Left lobe of liver (tissue), 2 donors: ENCODE results near the gene PEX7. TPM values are rescaled to one million over a fixed set of nuclear protein-coding genes. Genes with fewer than 3 reads are reported as not detected.
"Not testable (repeated sequence)": the region's sequence is repeated elsewhere in the genome, so short reads cannot be mapped to it uniquely, and the experiment has no call there.

ENCODE experiments used
- ATAC-seq: fragments of 200-7000 bp; cut with Tn5 transposase; one replicate; pipeline ENCODE4 v1.9.1; 2020; ENCODE audit warnings: mild to moderate bottlenecking, moderate library complexity
- DNase-seq: peaks from one replicate; pipeline ENCODE4 v3.0.0-alpha.2; 2020; ENCODE audit warnings: low spot score
- total RNA-seq: library from RNA; stranded (reverse); gene quantifications from one replicate; pipeline ENCODE4 v1.2.1, GENCODE V29; 2021
- donor health status: DM: no; HTN: no; CAD: no; lungs with moderate emphysema.
- donor health status: DM: no; HTN: yes; CAD: no.

Gene PEX7
- total RNA-seq, 1 donor from 2014 or later: 5.6 TPM

DNA sequence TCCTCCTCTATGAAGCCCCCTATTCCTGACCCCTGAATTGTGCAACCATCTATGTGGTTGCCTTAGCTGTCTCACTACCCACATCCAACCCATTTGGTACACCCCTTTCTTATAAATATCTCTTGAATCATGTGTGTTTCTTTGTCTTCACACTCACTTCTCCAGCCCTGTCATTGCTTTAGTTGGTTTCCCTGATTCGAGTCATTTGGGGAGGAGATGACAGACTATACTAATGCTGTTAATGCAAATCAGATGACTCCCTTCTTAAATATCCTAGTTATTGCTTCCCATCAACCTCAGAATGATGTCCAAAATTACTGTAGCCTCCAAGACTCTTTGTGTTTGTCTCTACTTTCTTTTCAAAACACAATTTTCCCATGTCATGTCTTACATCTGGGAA is 122.7 kb downstream of the PEX7 start:
- ATAC-seq: no peak
- no peak for DNase-seq

- ATAC-seq (no peak), DNase-seq (no peak)
Measured at GRCh38 chr6:136945711-136946121, 123.3 kb downstream of the PEX7 start.

DNA sequence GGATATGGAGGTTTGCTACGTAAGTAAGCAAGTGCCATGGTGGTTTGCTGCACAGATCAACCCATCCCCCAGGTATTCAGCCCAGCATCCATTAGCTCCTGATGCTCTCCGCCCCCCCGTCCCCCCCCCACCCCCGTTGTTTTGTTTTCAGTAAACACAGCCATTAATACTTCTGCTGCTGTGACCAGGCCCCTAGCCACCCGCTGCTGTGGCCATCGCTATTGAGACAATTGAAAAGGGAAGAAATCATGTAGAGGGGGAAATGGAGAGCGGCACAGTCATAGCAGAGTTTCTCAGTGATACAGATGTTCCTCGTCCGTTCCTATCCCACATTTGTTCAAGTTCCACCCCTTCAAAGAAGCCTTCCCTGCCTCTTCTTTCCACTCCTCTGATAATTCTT is 124.6 kb downstream of the PEX7 start:
- ATAC-seq (no peak), DNase-seq (no peak)

- DNase-seq, ATAC-seq: not testable (repeated sequence)
Measured at GRCh38 chr6:136949957-136950356, 127.6 kb downstream of the PEX7 start.

GRCh38 chr6:136950436-136951126 is 128.2 kb downstream of the PEX7 start:
- ATAC-seq (no peak), DNase-seq (no peak)

- no peak for DNase-seq
- ATAC-seq: no peak
Measured at GRCh38 chr6:136952714-136953260, 130.4 kb downstream of the PEX7 start.

- DNase-seq (no peak), ATAC-seq (no peak)
Measured at GRCh38 chr6:136955123-136955522, 132.7 kb downstream of the PEX7 start.

DNA sequence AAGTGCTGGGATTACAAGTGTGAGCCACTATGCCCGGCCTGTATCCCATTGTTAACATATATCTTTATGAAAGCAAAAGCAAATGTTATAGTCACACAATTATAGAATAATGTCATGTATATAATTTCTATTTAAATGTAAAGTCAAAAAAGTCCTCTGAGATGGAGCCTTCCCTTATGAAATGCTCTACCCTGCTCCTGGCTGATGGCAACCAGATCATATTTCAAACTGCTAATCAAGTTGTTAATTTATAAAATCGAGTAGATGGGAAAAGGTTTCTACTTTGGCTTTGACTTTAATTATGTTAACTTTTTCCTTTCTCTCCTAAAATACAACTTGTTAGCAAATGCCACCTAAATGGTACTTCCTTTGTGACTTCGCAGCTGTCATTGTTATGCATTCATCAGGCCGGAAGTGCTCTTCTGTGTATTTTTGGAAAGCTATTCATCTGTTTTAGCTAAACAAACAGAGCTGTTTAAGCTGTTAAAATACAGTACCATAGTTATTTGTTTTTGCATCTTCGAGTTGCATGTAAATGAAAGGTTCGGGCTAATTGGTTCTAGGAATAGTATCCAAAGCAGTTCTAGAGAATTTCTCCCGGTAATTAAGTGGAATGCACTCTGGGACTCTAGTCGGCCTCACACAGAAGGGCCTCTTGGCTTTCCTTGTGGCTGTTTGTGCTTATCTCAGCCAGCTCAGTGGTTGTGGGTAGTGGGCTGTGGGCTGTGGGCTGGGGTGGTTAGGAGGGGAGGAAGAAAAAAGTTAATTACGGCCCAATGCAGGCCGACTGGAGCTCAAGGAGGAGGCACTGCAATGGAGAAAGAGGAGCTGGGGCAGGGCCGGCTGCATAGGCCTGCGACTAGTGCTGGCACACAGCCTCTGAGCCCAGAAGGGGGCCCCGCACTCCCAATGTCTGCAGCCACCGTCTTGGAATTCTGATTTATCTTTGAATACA is 134.5 kb downstream of the PEX7 start:
- ATAC-seq (no peak), DNase-seq (no peak)

DNA sequence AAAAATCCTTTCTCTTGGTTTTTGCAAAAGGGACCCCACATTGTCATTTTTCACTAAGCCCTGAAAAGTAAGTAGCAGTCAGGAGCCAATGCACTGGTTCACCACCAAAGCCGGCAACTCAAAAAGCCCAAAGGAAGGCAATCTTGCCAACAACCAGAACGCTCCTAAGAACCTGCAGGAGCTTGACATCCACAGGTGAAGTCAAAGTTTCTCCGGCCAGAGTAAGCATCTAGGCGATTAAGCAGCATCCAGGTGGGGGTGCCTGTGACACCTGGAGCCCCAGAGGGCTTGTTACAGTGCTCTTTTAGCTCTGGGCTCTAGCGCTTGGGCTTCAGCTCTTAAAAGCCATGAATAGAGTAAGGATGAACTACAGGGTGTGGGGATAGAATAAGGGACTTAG is 135.8 kb downstream of the PEX7 start:
- ATAC-seq: no peak
- no peak for DNase-seq

DNA sequence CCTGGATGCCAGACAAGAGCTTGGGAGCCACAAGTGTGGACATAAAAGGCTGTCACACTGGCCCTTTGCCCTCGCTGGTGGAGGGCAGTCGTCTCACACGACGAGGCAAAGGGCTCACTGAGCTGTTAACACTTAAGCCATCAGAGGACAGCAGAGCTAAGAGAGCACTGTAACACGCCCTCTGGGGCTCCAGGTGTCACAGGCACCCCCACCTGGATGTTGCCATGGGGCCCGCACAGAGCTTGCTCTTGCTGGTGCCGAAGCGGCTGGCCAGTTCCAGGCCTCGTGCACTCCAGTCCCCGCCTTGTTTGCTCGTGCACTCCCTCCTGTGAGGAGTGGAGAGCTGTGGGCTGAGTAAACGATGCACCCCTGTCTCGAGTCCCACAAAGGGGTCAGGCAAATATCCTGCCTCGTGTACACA is 137.1 kb downstream of the PEX7 start:
- peak; percentile 64 for ATAC-seq
- DNase-seq: no peak

DNA sequence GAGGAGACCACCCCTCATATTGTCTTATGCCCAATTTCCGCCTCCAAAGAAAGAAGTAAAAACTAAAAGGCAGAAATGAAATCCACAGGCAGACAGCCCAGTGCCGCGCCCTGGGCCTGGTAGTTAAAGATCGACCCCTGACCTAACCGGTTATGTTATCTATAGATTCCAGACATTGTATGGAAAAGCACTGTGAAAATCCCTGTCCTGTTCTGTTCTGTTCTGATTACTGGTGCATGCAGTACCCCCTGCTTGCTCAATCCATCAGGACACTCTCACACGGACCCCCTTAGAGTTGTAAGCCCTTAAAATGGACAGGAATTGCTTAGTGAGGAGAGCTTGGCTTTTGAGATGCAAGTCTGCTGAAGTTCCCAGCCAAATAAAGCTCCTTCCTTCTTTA is 137.5 kb downstream of the PEX7 start:
- DNase-seq, ATAC-seq: not testable (repeated sequence)

- no peak for ATAC-seq
- no peak for DNase-seq
Measured at GRCh38 chr6:136960781-136961180, 138.4 kb downstream of the PEX7 start.

DNA sequence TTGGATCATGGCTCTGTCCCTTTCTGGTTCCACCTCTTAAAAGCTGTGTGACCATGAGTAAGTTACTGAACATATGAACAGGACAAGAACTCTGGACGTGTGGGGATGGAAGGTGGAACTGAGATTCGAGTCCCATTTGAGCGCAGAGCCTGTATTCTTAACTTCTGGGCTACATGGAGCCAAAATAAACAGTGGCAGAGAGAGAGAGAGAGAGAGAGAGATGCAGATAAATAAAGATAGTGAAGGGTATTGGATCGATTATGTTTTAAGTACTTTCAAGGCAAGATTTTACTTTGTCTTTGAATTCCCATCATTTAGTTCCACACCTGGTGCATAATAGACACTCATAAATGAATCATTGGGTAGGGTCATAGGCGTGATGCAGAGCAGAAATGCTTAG is 139.5 kb downstream of the PEX7 start:
- no peak for DNase-seq
- ATAC-seq: peak; percentile 32

GRCh38 chr6:136962661-136963060 is 140.3 kb downstream of the PEX7 start:
- DNase-seq (no peak), ATAC-seq (no peak)

DNA sequence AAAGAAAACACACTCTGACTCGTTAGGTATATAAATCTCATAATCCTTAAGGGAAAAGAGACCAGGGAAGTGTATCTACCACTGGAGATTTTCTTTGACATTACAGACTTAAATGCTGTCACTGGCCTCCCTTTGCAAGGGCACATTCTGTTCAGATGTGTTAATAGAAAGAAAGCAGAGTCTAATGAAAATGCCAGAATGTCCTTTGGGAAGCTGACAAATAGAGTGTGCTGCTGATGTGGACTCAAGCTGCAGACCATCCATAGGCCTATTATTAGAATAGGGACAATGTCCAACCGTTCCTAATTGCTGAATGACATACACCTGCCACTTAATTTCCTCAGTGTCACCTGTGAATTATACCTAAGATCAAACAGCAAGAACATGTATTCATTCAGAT is 140.9 kb downstream of the PEX7 start:
- no peak for DNase-seq
- no peak for ATAC-seq

Other genes starting within 250 kb of the PEX7 start
- 6.3 TPM for gene MAP3K5, start 30.1 kb upstream of the PEX7 start, total RNA-seq
- not detected for gene SLC35D3, start 99.7 kb downstream of the PEX7 start, total RNA-seq
- 0.60 TPM for gene IL20RA, start 222.4 kb downstream of the PEX7 start, total RNA-seq